ENCODE data around the gene CROCC2. TPM values are rescaled to one million over a fixed set of nuclear protein-coding genes. Genes with fewer than 3 reads are reported as not detected.

Gene CROCC2
- total and polyA plus RNA-seq, 7 donors: under 0.01 to 0.09 TPM; not detected in 5

DNA sequence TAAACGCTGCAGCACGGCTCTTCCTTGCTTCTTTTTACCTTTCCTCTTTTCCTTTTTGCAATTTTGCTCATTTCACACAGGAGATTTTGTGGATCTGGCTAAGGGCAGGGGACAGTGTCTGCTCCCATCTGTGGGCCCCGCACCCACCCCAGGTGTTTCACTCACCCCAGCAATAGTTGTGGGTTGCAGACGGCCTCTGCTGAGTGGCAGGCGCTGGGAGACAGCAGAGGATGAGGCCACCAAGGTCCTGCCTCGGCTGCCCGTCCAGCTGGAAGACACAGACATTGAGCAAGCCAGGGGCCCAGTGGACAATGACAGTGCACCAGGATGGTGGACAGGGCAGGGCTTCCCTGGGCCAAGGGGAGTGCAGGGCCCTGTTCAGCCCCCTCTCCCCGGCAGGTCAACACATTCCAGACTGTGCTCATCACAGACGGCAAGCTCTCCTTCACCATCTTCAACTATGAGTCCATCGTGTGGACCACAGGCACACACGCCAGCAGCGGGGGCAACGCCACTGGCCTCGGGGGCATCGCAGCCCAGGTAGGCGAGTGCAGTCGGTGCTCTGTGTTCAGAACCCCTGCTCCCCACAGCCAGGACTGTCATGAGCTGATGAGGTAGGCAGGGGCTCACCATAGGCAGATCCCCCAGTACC, 127.3 kb downstream of the CROCC2 start:
- H3K36me3 ChIP-seq: peaks cover 0 to 1% (median 0%) of the 10 kb centered on the region in 4 donors

GRCh38 chr2:241033994-241034393, 127.9 kb downstream of the CROCC2 start:
- WGBS, 2 donors: 87% methylated on average over 7 of the region's 7 CpGs

More for the DNA sequence above, 127.3 kb downstream of the CROCC2 start:
- TF ChIP-seq CTCF (IDR thresholded peaks at IDR 0.05) (no peak), POLR2A (IDR thresholded peaks at IDR 0.05) (no peak), POLR2AphosphoS5 (IDR thresholded peaks at IDR 0.05) (no peak), EP300 (IDR thresholded peaks at IDR 0.05) (no peak)
- no peak overlapping the region for H3K27ac ChIP-seq
- peaks cover 0 to 28% (median 20%) of the 10 kb centered on the region in 3 donors for H3K27me3 ChIP-seq
- no peak overlapping the region for H3K4me3 ChIP-seq
- peaks cover 0 to 17% (median 14%) of the 10 kb centered on the region in 4 donors for H3K4me1 ChIP-seq
- 87 to 89% methylated on average over 17 of the region's 17 CpGs for WGBS, 2 donors
- peak; percentile 42 for DNase-seq
- H3K9me3 ChIP-seq: no peaks in the 10 kb centered on the region
- intact Hi-C loops (cut with DNase I): no loop called here

GRCh38 chr2:241034490-241035141, 128.5 kb downstream of the CROCC2 start:
- intact Hi-C loops (cut with DNase I): no loop called here

More at GRCh38 chr2:241033994-241034393, 127.9 kb downstream of the CROCC2 start:
- H3K4me3 ChIP-seq: no peak overlapping the region
- no peak for DNase-seq
- H3K36me3 ChIP-seq: peaks cover 0 to 4% (median 0%) of the 10 kb centered on the region in 4 donors
- H3K9me3 ChIP-seq: no peaks in the 10 kb centered on the region
- intact Hi-C loops (cut with DNase I): no loop called here
- no peak for TF ChIP-seq EP300 (IDR thresholded peaks at IDR 0.05)
- no peak for TF ChIP-seq CTCF (IDR thresholded peaks at IDR 0.05)
- TF ChIP-seq POLR2AphosphoS5 (IDR thresholded peaks at IDR 0.05): no peak
- no peak for TF ChIP-seq POLR2A (IDR thresholded peaks at IDR 0.05)
- no peak overlapping the region for H3K27ac ChIP-seq
- peaks cover 0 to 28% (median 20%) of the 10 kb centered on the region in 3 donors for H3K27me3 ChIP-seq
- peaks cover 0 to 17% (median 14%) of the 10 kb centered on the region in 4 donors for H3K4me1 ChIP-seq

DNA sequence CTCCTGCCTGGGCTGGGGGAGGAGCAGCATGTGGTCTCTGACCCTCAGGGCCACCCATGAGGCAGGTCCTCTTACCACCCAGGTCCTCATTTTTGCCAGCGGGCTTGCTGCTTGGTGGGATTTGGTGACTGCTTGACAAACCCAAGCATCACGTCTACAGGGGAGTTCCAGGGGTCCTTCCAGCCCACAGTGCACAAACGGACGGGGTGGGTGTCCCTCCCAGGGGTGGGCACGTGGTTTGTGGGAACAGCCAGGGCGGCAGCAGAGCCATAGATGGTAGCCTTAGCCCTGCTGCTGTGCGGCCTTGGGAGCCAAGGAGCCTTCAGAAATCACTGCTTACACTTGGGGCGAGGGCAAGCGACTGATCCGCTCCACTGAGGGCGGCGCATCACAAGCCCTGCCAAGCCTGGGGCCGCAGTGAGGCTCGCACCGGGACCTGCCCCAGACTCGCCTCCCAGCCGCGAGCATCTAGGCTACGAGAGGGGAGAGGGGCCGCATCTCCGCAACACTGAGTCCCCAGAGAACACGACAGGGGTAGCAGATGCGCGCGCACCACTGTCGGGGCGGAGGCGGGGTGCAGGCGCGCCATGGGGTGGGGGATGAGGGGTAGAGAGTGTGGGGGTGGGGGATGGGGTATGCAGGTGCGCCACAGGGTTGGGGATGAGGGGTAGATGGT, 129.1 kb downstream of the CROCC2 start:
- H3K4me1 ChIP-seq: peaks cover 0 to 17% (median 14%) of the 10 kb centered on the region in 4 donors
- TF ChIP-seq POLR2A (IDR thresholded peaks at IDR 0.05): no peak
- no peak for TF ChIP-seq EP300 (IDR thresholded peaks at IDR 0.05)
- TF ChIP-seq POLR2AphosphoS5 (IDR thresholded peaks at IDR 0.05): no peak
- TF ChIP-seq CTCF (IDR thresholded peaks at IDR 0.05): no peak
- WGBS, 2 donors: 42 to 43% methylated on average over 31 of the region's 31 CpGs
- H3K27ac ChIP-seq: no peak overlapping the region
- intact Hi-C loops (cut with DNase I): no loop called here
- peaks cover 0 to 4% (median 0%) of the 10 kb centered on the region in 4 donors for H3K36me3 ChIP-seq
- peaks cover 0 to 28% (median 20%) of the 10 kb centered on the region in 3 donors for H3K27me3 ChIP-seq
- no peak overlapping the region for H3K4me3 ChIP-seq
- peak; percentile 52 for DNase-seq
- H3K9me3 ChIP-seq: no peaks in the 10 kb centered on the region

More at GRCh38 chr2:241034490-241035141, 128.5 kb downstream of the CROCC2 start:
- WGBS, 2 donors: 90 to 93% methylated on average over 22 of the region's 22 CpGs
- no peak overlapping the region for H3K4me3 ChIP-seq
- H3K9me3 ChIP-seq: no peaks in the 10 kb centered on the region
- peaks cover 0 to 28% (median 20%) of the 10 kb centered on the region in 3 donors for H3K27me3 ChIP-seq
- H3K36me3 ChIP-seq: peaks cover 0 to 4% (median 0%) of the 10 kb centered on the region in 4 donors
- TF ChIP-seq CTCF (IDR thresholded peaks at IDR 0.05) (no peak), POLR2A (IDR thresholded peaks at IDR 0.05) (no peak)
- no peak overlapping the region for H3K27ac ChIP-seq
- H3K4me1 ChIP-seq: peaks cover 0 to 17% (median 14%) of the 10 kb centered on the region in 4 donors
- peak; percentile 62 for DNase-seq

Data from sigmoid colon (tissue), 7 donors.